ES-I3 (cell line): ENCODE measurements around the gene TBRG4.
"Not testable (repeated sequence)": the region's sequence is repeated elsewhere in the genome, so short reads cannot be mapped to it uniquely, and the experiment has no call there.

Experiments used
- H3K36me3 ChIP-seq: 2 replicates; pipeline ENCODE4 v1.6.1; 2013; ENCODE audit warnings: mild to moderate bottlenecking, low read length, control low read depth, moderate library complexity; ENCODE audit not compliant: insufficient read depth
- H3K4me1 ChIP-seq: 2 replicates; pipeline ENCODE4 v1.6.1; 2013; ENCODE audit warnings: mild to moderate bottlenecking, control low read depth, low read length; ENCODE audit not compliant: insufficient read depth
- H3K9ac ChIP-seq: 2 replicates; pipeline ENCODE4 v1.6.1; 2013; ENCODE audit warnings: low read depth, mild to moderate bottlenecking, low read length, moderate library complexity
- H3K9me3 ChIP-seq: 2 replicates; pipeline ENCODE4 v1.6.1; 2013; ENCODE audit warnings: mild to moderate bottlenecking, low read length, moderate library complexity; ENCODE audit not compliant: control insufficient read depth, insufficient read depth

The TBRG4 gene

DNA sequence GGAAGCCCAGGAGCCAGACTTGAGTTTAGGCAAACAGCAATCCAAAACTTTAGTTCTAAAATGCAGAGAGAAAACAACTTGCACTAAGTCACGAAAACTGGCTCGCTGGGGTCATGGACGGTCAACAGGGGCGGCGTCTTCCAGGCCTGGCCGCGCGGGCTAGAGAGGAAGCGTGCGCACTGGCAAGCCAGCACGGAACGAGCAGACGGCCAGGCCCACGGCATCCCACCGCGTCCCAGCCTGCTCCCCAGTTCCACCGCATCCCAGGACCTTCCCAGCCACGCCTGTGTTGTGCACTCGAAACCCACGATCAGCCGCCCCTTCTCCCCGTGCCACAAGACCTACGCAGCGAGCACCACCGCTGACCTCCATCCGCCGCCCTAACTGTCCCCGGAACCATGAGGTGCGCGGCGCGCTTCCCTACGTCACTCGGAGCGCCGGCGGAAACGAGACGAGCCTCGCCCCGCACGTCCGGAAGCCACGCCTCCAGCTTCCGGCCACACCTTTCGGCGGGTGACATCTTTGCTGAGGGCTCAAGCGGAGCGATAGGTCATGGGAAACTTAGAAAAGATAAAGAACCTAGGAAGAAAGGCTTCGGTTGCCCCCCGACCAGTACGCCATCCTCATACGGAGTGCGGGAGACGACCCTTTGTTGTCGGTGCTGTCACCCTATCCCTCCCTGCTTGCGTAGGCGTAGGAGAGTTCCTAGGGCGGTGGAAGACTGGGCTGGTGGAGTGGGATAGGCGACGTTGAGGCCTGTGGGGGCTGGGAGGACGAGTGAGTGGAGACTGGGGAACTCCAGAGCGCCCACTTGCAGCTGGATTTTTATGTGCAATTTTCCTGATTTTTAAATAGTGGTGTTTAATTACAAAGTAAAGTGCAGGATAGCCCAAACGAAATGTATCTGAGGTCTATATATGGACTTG lies at the start of gene TBRG4:
TBRG4 (minus strand) TSS at position 400 of the 926 bp plus-strand sequence. CDS start 2,460 bp downstream, outside the sequence.
- Histone ChIP-seq H3K36me3 (peaks cover 27% of the 10 kb centered on the region), H3K9me3 (no peaks in the 10 kb centered on the region), H3K9ac (peak within 1 kb of the TSS; percentile 78), H3K4me1 (no peaks in the 10 kb centered on the region)

DNA sequence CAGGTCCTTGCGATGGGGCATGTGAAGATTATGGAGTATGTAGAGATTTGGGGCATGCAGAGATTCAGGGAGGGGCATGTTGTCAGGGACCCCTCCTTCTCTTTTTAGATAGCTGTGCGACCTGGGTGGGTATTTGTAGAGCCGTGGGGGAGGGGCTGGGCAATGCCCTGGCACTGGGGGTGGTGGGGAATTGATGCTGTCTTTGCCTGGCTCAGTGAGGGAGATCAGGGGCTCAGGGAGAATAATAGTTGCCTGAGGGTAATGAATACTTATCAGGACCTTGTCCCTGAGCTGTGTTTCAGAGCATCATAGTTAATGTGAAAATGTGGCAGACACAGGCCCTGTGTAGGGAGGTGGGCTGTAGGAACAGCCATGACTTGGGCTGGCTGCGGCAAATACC lies 49.6 kb upstream of the TBRG4 start:
- no peaks in the 10 kb centered on the region for H3K36me3 ChIP-seq
- no peaks in the 10 kb centered on the region for H3K4me1 ChIP-seq
- no peak overlapping the region for H3K9ac ChIP-seq
- no peaks in the 10 kb centered on the region for H3K9me3 ChIP-seq

DNA sequence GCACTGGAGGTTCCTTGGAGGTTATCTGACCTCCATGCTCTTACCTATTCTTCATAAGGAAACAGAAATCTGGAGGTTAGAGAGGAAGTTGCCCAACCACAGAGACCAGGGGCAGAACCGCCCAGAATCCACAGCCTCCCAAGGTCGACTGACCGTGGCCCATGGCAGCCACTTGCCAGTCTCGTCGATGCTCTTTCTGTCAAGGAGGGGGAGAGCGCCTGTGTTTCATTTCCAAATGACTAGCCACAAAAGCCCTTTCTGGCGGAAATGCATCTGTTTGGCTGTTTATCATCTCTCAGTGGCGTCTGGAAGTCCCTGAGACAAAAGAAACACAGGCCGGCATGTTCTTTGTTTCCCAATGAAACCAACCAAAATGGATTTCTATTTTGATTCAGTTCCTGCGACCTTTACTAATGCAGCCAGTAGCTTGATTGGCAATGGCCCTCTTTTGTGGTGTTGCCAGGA lies 49.0 kb upstream of the TBRG4 start:
- Histone ChIP-seq H3K4me1 (no peaks in the 10 kb centered on the region), H3K36me3 (no peaks in the 10 kb centered on the region), H3K9ac (no peak overlapping the region), H3K9me3 (no peaks in the 10 kb centered on the region)

DNA sequence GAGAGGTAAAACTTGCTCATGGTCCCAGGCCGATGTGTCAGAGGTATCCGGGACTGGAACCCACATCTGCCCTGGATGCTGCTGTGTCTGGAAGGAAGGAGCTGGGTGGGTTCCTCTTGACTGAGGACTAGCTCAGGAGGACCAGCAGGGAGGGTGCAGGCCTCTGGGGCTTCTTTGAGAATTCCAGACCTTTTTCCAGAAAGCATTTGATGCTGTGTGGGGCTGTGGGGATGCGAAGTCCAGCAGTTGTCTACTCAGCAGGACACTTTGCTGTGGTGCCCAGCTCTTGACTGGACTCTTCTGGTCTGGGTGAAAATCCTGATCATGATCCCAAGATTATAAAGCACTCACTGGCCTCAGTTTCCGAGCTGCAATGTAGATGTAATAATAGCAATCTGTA lies 47.8 kb upstream of the TBRG4 start:
- Histone ChIP-seq H3K9ac (no peak overlapping the region), H3K4me1 (no peaks in the 10 kb centered on the region), H3K9me3 (no peaks in the 10 kb centered on the region), H3K36me3 (no peaks in the 10 kb centered on the region)

DNA sequence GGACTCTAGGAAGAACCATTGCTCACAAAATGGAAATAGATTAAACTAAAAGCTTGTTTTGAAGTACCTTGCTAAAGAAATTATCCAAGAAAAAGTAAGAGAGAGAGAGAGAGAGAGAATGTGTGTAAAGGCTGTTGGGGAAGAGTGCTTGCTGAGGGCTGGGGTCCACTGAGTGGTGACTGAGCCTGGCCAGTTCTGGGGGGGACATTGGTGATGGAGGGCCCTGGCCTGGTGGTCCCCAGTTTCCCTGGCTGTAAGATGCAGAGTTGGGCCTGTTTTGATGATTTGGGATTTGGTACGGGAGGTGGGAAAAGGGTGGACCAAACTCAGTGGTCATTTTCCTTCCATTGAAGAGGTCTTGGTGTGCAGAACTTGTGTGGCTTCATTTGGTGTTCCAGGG lies 47.0 kb upstream of the TBRG4 start:
- no peak overlapping the region for H3K9ac ChIP-seq
- H3K36me3 ChIP-seq = no peaks in the 10 kb centered on the region
- H3K9me3 ChIP-seq = no peaks in the 10 kb centered on the region
- no peaks in the 10 kb centered on the region; the same call in 1 of the 2 replicates for H3K4me1 ChIP-seq

DNA sequence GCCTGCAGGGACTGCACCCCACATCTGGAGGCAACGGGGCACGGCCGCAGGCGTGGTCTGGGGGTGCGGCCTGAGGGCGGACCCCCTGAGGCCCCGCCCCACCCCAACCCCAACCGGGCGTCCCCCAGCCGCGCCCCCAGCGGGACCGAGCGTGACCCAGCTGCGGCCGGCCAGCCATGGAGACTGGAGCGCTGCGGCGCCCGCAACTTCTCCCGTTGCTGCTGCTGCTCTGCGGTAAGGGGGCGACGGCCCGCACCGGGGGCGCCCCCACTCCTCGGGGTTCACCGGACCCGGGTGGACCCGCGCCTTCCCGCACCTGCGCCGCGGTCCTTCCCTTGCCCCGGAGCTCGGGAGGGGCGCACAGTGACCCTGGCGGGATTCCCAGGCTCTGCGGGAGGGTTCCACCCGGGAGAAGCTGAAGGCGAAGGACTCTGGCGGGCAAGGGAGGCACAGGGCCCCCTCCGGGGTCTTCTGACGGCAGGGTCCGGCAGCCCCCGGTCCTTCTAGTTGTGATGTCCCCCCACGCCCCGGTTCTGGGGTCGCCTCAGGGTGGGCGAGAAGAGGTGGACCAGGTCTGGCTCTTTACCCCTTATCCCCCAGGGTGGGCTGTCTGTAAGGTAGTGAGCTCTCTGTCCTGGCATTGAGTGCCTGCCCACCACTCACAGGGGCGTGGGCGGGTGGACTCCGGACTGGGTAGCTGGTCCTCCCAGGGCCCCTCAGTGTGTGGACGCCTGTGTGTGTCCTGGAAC lies 46.3 kb upstream of the TBRG4 start, which contains the start of gene RAMP3:
RAMP3 (plus strand) TSS at position 139 of the 749 bp plus-strand sequence; CDS start at position 177, 38 bp downstream.
- Histone ChIP-seq H3K4me1 (no peaks in the 10 kb centered on the region; the same call in 1 of the 2 replicates), H3K9me3 (no peaks in the 10 kb centered on the region), H3K36me3 (no peaks in the 10 kb centered on the region), H3K9ac (peak within 1 kb of the TSS; percentile 55; the same call in 1 of the 2 replicates)

DNA sequence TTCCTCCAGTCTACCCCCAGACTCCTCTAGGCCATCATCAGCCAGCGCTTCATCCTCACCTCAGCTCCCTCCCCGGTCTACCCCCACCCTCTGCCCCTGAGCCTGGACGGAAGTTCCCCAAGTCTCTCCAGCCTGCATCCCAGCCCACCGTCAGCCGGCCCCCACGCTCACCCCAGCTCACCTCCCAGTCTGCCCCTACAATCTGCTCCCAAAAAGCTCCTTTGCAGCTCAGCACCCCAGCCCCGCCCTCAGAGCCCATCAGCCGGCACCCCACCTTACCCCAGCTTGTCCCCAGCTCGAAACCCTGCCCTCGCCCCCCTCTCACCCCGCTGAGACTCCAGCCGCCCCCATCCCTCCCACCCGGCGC lies 45.8 kb upstream of the TBRG4 start:
- Histone ChIP-seq H3K36me3 (no peaks in the 10 kb centered on the region), H3K4me1 (no peaks in the 10 kb centered on the region; the same call in 1 of the 2 replicates), H3K9me3 (no peaks in the 10 kb centered on the region), H3K9ac (peak overlapping the region; percentile 38; the same call in 1 of the 2 replicates)

DNA sequence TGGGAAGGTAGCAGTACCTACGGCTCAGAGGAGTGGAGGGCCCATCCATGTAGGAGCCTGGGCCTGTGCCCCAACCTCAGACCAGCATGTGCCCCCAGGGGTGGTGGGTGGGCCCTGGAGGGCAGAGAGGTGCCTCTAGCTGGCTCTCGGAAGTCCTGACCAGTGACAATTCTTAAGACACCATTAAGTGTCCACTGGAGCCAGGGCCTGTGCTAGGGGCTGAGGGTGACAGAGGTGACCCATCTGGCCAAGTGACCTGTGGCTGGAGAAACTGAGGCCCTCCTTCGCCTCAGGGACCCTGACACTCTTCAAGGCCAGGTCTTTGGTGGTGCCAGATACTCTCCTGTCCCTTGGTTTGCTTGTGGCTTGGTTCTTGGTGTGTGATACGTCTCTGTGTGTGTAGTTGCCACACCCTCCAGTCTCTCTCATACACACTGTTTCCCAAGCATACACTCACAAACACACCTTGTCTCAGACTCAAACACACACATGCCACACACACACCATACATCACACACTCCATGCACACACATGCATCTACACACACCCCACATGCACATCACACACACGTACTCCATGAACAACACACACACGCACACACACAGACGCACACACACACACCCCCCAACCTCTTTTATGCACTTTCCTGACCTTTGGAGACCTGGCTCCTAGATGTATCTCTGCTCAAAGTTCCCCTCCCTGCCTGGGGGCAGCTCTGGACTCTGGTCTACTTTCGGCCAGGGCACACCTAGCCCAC lies 45.2 kb upstream of the TBRG4 start:
- H3K9ac ChIP-seq = peak overlapping the region; percentile 38; the same call in 1 of the 2 replicates
- no peaks in the 10 kb centered on the region for H3K9me3 ChIP-seq
- no peaks in the 10 kb centered on the region; the same call in 1 of the 2 replicates for H3K4me1 ChIP-seq
- no peaks in the 10 kb centered on the region for H3K36me3 ChIP-seq

DNA sequence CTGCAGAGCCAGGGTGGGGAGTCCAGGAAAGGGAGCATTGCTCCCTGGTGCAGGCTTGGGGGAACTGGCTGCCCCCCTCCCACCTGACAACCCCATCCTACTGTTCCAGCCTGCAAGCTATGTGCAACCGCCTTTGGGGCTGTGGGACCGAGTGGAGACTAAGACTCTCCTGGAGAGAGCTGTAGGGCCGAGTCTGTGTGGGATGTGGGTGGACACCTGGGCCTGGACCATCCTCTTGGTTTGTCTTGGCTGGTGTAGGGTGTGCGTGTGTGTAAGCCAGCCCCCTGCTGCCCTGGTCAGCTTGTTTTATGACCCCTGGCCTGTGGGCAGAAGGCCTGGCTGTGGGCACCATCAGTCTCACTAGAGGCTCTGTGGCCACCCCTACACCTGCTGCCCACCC lies 44.4 kb upstream of the TBRG4 start:
- H3K36me3 ChIP-seq = no peaks in the 10 kb centered on the region
- no peaks in the 10 kb centered on the region; the same call in 1 of the 2 replicates for H3K4me1 ChIP-seq

DNA sequence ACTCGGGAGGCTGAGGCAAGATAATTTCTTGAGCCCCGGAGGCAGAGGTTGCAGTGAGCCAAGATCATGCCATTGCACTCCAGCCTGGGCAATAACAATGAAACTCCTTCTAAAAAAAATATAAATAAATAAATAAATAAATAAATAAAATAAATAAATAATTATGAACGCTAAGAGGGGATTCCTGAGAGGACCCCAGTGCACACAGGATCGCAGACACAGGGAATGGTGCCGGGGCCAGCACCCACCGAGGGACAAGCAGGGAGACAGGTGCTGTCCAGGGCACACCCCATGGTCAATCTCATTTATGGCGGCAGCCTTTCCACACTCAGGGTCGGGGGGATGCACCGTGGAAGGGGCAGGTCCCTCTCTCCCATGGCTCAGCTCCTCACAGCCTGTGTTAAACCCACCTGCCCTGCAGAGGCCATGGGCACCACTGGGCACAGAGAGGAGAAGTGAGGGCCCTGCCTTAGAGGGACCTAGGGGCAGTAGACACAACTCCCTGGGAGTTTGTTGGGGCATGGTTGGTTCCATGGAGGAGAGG lies 43.9 kb upstream of the TBRG4 start:
- H3K9ac ChIP-seq = no peak overlapping the region
- no peaks in the 10 kb centered on the region; the same call in 1 of the 2 replicates for H3K4me1 ChIP-seq
- H3K9me3 ChIP-seq = no peaks in the 10 kb centered on the region
- H3K36me3 ChIP-seq = no peaks in the 10 kb centered on the region

More for the DNA sequence above, 44.4 kb upstream of the TBRG4 start:
- no peaks in the 10 kb centered on the region for H3K9me3 ChIP-seq
- H3K9ac ChIP-seq = no peak overlapping the region

DNA sequence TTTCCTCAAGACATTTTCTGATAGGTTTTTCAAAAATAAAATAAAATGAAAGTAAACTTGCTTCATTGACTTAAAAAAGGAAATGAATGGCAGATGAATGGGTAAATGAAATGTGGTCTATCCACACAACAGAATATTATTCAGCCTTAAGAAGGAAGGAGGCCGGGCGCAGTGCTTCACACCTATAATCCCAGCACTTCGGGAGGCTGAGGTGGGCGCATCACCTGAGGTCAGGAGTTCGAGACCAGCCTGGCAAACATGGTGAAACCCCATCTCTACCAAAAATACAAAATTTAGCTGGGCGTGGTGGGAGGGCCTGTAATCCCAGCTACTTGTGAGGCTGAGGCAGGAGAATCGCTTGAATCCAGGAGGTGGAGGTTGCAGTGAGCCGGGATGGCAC lies 42.4 kb upstream of the TBRG4 start:
- H3K36me3 ChIP-seq, H3K9ac ChIP-seq, H3K9me3 ChIP-seq, H3K4me1 ChIP-seq: not testable (repeated sequence)

DNA sequence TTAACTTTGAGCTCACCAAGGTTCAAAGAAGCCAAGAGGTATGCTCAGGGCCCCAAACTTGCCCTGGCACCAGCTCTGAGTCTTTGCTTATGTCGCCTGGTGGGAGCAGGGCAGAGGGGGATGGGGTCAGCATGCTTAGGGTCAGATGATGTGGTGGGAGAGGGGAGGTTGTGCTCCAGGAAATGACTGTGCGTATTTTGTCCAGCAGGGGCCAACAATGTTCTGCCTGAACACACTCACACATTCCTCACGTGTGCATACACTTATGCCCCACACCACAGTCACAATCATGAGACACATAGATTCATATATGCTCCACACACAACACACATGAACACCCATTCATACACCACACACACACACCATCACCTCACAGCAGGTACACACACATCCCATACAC lies 41.7 kb upstream of the TBRG4 start:
- Histone ChIP-seq H3K4me1 (no peaks in the 10 kb centered on the region; the same call in 1 of the 2 replicates), H3K9ac (no peak overlapping the region), H3K36me3 (no peaks in the 10 kb centered on the region), H3K9me3 (no peaks in the 10 kb centered on the region)

DNA sequence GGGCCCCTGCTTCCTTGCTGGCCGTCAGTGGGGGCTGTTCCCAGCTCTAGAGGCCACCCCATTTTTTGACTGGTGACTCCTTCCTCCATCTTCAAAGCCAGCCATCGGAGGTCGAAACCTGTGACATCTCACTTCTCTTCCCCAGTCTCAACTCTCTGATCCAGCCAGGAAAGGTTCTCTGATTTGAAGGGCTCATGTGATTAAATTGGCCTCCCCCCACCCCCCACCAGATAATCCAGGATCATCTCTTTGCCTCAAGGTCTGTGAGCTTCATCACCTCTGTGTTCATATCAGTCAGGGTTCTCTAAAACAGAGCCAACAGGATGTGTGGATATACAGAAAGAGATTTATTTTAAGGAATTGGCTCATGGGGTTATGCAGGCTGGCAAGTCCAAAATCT lies 40.5 kb upstream of the TBRG4 start:
- Histone ChIP-seq H3K9me3 (no peaks in the 10 kb centered on the region), H3K9ac (no peak overlapping the region), H3K4me1 (no peaks in the 10 kb centered on the region; the same call in 1 of the 2 replicates), H3K36me3 (no peaks in the 10 kb centered on the region)
